ENCODE data around the gene S100A16. TPM values are rescaled to one million over a fixed set of nuclear protein-coding genes. Genes with fewer than 3 reads are reported as not detected.

S100A16 gene
- total RNA-seq, 6 donors from 2014 or later = 33.5 to 133 (median 55.7) TPM

DNA sequence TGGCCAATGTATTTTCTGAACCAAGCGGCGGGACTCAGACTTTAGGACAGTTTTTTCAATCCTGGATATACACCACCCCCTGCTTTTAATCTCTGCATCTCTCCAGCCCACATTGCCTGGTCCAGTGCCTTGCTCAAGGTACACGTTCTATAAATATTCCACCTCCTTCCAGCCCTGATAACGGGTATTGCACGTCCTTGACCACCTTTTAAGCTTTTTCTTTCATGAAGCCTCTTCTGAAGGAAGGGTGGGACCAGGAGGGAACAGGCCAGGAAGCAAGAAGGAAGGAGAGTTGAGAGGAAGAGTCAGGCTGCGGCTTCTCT lies 3.4 kb downstream of the S100A16 start:
- Histone ChIP-seq H3K36me3 (peaks cover 0 to 25% (median 11%) of the 10 kb centered on the region in 4 donors), H3K9me3 (no peaks in the 10 kb centered on the region), H3K4me3 (peak overlapping the region in 2 of 4 donors; percentile 45 to 60), H3K4me1 (peaks cover 38 to 66% (median 56%) of the 10 kb centered on the region in 4 donors), H3K27ac (peak overlapping the region; percentile 86 to 99 (median 96)), H3K27me3 (no peaks in the 10 kb centered on the region)
- no peak for DNase-seq
- WGBS, 2 donors = 45 to 57% methylated on average over 6 of the region's 6 CpGs
- no peak for ATAC-seq (ENCODE audit: low FRiP score in 2 of 2)
- TF ChIP-seq POLR2A (IDR thresholded peaks at IDR 0.05) (no peak), EP300 (IDR thresholded peaks at IDR 0.05) (no peak), POLR2AphosphoS5 (IDR thresholded peaks at IDR 0.05) (no peak)
- TF ChIP-seq, protein P1, sequence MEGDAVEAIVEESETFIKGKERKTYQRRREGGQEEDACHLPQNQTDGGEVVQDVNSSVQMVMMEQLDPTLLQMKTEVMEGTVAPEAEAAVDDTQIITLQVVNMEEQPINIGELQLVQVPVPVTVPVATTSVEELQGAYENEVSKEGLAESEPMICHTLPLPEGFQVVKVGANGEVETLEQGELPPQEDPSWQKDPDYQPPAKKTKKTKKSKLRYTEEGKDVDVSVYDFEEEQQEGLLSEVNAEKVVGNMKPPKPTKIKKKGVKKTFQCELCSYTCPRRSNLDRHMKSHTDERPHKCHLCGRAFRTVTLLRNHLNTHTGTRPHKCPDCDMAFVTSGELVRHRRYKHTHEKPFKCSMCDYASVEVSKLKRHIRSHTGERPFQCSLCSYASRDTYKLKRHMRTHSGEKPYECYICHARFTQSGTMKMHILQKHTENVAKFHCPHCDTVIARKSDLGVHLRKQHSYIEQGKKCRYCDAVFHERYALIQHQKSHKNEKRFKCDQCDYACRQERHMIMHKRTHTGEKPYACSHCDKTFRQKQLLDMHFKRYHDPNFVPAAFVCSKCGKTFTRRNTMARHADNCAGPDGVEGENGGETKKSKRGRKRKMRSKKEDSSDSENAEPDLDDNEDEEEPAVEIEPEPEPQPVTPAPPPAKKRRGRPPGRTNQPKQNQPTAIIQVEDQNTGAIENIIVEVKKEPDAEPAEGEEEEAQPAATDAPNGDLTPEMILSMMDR (IDR thresholded peaks at IDR 0.05) = no peak

DNA sequence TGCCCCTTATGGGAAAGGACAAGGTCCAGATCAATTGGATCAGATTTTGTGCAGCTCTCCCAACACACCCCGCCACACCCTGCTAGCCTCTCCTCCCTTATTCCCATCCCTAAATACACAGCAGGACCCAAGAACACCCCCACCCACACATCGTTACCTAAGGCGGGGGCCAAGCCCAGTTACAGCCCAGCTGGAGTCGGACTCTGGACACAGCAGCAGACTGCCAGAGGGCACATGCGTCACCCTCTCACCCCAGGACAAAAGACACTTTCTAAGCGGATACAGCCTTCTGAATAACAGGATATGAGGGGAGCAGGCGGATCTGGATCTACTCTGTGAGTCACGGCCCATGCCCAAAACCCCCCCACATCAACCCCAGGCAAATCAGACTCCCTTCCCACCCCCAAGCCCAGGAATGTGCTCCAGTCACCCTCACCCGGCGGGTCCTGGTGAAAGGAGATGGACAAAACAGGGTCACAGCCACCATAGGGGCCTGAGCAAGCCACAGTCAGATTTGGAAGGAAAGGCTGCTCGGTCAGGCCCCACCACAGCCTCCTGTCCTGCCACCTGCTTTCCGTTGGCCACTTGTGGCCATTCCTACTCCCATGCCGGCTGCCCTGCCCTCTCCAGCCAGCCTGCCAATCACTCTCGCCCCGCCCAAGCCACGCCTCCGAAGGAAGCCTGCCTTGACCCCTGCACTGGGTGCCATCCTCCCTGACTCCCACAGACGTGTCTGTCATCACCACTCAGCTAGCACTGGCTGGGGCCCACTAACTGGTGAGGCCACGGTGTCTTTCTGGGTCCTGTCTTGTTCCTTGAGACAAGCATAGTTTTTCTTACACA lies 4.0 kb downstream of the S100A16 start:
- peak; percentile 82 to 93 for DNase-seq

DNA sequence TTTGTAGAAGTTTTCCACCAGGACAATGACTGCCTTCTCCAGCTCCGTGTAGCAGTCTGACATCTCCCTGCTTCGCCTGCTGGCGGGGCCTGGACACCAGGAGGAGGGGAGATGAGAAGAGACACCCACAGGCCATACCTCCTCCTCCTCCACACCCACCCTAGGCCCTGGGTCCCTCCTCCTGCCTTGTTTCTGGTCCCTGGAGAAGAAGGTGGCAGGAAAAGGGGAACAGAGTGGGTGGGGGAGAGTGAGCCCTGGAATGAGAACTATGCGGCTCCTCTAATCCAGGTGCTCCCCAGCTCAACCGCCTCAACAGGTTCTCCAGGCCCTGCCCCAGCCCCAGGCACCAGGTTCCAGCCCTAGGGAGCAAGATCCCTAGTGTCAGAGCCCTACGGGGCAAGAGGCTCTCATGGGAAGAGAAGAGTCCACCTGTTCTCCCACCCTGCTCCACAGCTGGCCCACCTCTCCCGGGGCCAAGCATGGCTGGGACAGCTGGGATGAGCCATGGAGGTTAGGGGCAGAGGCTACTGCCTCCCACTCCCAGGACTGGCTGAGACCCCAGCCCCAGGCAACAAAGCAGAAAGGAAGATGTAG lies 4.8 kb downstream of the S100A16 start:
- Histone ChIP-seq H3K4me1 (peaks cover 38 to 52% (median 46%) of the 10 kb centered on the region in 4 donors), H3K27me3 (no peaks in the 10 kb centered on the region), H3K9me3 (no peaks in the 10 kb centered on the region), H3K27ac (peak overlapping the region; percentile 86 to 99 (median 96)), H3K36me3 (peaks cover 0 to 25% (median 11%) of the 10 kb centered on the region in 4 donors), H3K4me3 (peak overlapping the region; percentile 31 to 60 (median 50))
- ATAC-seq (ENCODE audit: low FRiP score in 2 of 2) (no peak), DNase-seq (no peak)
- WGBS, 2 donors = 46 to 58% methylated on average over 5 to 7 of the region's 7 CpGs
- TF ChIP-seq, protein P1 (IDR thresholded peaks at IDR 0.05) = peak in 3 of 6 experiments; percentile 6 to 15 (median 10)
- TF ChIP-seq POLR2AphosphoS5 (IDR thresholded peaks at IDR 0.05) (peak in 1 of 2 donors; percentile 16), POLR2A (IDR thresholded peaks at IDR 0.05) (no peak), EP300 (IDR thresholded peaks at IDR 0.05) (no peak)

More for the DNA sequence above, 4.0 kb downstream of the S100A16 start:
- Histone ChIP-seq H3K4me3 (peak overlapping the region; percentile 31 to 60 (median 50)), H3K27ac (peak overlapping the region; percentile 86 to 99 (median 96)), H3K4me1 (peaks cover 38 to 60% (median 52%) of the 10 kb centered on the region in 4 donors), H3K36me3 (peaks cover 0 to 25% (median 11%) of the 10 kb centered on the region in 4 donors), H3K9me3 (no peaks in the 10 kb centered on the region), H3K27me3 (no peaks in the 10 kb centered on the region)
- peak; percentile 73 to 87 for ATAC-seq (ENCODE audit: low FRiP score in 2 of 2)
- TF ChIP-seq, protein P1 (IDR thresholded peaks at IDR 0.05) = no peak
- TF ChIP-seq POLR2AphosphoS5 (IDR thresholded peaks at IDR 0.05) = peak; percentile 86 to 91
- peak in 2 of 4 donors; percentile 45 to 63 for TF ChIP-seq POLR2A (IDR thresholded peaks at IDR 0.05)
- TF ChIP-seq EP300 (IDR thresholded peaks at IDR 0.05) = peak in 2 of 4 donors; percentile 45 to 61
- WGBS, 2 donors = 33 to 50% methylated on average over 11 to 17 of the region's 19 CpGs

DNA sequence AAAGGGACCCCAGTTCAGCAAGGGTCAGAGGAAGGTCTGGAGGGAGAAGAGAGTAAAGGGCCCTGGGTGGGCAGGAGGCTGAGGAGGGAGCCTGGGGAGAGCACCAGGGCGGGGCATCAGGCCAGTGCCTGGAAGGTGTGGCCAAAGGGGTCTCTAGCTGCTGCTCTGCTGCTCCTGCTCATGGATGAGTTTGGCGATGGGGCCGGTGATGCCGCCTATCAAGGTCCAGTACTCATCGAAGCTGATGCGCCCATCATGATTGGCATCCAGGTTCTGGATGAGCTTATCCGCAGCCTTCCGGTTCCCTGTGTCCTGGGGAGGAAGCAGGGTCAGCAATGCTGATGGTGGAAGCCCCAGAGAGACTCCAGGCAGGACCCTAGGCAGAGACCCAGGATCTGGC lies 5.6 kb downstream of the S100A16 start:
- Histone ChIP-seq H3K4me1 (peaks cover 38 to 49% (median 44%) of the 10 kb centered on the region in 4 donors), H3K27ac (peak overlapping the region; percentile 86 to 99 (median 96)), H3K9me3 (no peaks in the 10 kb centered on the region), H3K4me3 (peak overlapping the region in 3 of 4 donors; percentile 31 to 60 (median 45)), H3K36me3 (peaks cover 0 to 25% (median 11%) of the 10 kb centered on the region in 4 donors), H3K27me3 (no peaks in the 10 kb centered on the region)
- DNase-seq = no peak
- ATAC-seq (ENCODE audit: low FRiP score in 2 of 2) = no peak
- TF ChIP-seq, protein P1 (IDR thresholded peaks at IDR 0.05) = no peak
- TF ChIP-seq POLR2A (IDR thresholded peaks at IDR 0.05) = no peak
- no peak for TF ChIP-seq EP300 (IDR thresholded peaks at IDR 0.05)
- TF ChIP-seq POLR2AphosphoS5 (IDR thresholded peaks at IDR 0.05) = no peak
- WGBS, 2 donors = 90% methylated on average over 2 to 8 of the region's 8 CpGs
